Stimulated activated naive CD4-positive, alpha-beta T cell treated with Interleukin-2 at 50 U/mL for 16 hours (primary cell): ENCODE measurements around the gene RCOR2.
A peak's percentile ranks its signal among the peaks of the same experiment; 100 is the strongest.

Experiments
- DNase-seq: peaks from one replicate; lab custom pipeline; 2025; lab: John Stamatoyannopoulos, UW

RCOR2 gene

DNA sequence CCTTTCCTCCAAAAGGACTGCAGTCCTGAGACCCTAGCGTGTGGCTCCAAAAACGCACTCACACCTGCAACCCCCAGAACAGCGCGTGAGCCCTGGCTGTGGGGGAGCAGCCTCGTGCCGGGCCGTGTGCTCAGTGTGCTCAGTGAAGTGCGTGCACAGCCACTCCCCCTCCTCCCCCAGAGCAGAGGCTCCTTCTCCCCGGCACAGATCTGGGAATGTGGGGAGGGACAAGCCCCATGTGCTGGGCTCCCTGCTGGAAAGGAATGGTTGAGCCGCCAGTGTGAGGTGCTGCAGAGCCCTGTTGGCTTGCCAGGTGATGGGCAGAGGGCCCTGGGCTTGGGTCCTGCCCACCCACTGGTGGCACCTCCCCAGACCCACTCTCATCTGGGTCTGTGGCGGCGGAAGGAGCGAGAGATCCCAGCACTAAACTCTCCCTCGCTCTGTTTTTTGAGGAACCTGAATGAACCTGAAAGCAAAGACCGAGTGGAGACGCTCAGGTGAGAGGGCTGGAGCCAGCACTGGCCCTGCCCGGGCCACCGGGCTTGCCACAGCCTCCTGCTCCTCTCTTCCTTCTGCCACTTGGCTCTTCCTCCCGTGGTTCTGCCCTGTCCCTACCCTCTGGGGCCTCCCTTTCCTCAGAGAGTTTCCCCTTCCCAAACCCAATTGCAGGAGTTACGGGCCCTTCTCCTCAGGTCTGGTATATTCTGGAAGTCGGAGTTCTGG, 9.0 kb downstream of the RCOR2 start:
- DNase-seq: no peak

DNA sequence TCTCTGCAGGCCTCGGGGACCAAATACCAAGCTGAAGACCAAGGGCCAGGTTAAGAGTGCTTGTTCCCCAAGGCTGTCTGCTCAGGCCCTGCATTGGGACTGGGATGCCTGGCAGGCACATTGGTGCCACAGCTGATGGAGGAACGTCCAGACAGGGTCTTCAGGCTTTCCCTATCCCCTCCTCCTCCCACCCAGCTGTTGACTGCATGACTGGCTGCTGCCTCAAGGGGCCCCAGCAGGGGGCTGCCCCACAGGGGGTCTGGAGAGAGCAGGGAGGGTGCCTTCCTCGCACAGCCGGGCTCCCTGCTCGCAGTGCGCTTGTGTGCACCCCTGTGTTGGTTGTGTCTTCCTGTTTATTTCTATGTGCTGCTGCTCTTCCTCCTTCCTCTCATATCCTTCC, 9.9 kb downstream of the RCOR2 start:
- no peak for DNase-seq

DNA sequence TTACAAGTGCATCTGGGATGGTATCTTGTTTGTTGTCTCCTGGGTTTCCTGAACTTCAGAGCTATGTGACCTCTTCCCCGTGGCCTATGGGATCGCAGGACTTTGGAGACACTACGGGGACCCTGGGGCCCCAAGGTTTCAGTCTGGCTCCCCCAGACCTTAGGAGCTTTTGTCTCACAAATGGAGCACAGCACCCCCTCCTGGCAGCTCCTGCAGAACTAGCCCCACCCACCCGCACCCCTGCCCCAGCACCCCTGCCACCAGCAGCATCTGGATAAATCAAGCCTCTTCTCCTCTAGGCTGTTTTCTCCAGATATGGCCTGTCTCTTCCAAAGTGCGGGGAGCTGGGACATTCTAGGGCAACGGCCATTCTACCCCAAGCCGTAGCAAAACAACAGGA, 10.4 kb downstream of the RCOR2 start:
- DNase-seq: peak; percentile 38

DNA sequence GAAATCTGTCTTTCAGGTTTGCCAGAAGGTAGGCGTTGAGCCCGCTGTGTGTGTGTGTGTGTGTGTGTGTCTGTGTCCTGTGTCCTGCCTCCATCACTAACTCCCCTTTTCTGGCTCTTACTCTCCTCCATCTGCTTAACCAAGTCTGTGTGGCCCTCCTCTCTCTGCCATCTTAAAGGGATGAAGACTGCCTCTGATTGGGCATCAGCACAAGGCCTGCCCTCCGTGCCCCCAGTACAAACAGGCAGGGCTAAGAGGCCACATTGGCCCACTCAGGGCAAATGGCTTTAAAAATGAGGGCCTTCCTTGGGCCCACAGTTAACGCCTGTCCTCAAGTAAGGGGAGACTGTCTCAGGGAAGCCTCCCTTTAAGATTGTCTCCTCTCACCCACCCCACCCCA, 10.9 kb downstream of the RCOR2 start:
- DNase-seq: no peak

DNA sequence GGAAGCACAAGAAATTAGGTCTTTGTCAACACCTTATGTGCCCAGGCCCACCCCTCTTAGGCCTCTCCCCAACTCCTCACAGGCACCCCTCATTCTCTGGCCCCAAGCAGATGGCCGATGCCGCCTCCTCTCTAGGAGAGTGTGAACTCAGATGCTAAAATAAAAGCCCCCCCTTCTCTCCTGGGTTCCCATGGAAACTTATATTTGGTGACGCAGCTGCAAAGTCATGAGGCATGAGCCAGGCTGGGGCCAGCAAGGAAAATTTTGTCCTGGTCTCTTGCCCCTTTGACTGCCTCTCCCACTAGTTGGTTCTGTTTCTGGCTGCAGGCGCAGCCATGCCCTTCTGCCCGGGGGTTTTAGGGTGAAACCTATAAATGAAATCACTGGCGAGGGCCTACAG, 11.8 kb downstream of the RCOR2 start:
- no peak for DNase-seq

DNA sequence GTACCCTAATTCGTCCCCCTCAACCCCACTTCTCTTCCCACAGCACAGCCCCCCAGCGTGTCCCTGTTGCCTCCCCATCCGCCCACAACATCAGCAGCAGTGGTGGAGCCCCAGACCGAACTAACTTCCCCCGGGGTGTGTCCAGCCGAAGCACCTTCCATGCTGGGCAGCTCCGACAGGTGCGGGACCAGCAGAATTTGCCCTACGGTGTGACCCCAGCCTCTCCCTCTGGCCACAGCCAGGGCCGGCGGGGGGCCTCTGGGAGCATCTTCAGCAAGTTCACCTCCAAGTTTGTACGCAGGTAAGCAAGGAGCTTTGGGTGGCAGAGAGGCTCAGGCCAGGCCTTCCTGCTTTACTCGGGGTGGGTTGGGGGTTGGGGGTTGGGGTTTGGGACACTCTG, 12.2 kb downstream of the RCOR2 start:
- no peak for DNase-seq

DNA sequence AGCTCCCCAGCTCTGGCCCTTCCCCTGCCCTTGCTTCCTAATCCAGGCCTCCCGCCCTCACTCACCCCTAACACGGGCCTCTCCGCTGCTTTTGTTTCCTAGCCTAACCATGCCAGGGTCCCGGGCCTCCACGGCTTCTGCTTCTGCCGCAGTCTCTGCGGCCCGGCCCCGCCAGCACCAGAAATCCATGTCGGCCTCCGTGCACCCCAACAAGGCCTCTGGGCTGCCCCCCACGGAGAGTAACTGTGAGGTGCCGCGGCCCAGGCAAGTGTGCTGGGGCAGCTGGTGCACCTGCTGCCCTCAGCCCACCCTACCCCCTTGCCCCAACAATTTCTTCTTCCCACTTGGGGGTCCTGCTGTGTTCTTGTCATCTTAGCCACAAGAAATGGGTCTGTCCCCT, 13.1 kb downstream of the RCOR2 start:
- DNase-seq: no peak

DNA sequence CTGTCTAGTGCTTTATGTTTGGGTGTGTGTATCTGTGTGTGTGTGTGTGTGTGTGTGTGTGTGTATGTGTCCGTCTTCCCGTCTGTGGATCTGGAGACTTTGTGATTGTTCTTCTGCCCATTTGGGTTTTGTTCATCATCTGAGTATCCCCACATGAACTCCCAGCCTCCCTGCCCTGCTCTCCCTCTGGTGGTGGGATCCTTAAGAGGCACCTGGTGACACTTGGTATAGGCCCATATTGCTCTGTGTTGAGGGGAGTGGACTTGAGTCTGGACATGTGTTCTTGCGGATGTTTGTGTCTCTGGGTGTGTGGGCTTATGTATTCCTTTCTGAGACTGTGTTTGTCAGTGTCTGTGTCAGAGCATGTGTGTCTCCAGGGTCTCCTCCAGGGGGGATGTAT, 15.3 kb downstream of the RCOR2 start:
- no peak for DNase-seq

DNA sequence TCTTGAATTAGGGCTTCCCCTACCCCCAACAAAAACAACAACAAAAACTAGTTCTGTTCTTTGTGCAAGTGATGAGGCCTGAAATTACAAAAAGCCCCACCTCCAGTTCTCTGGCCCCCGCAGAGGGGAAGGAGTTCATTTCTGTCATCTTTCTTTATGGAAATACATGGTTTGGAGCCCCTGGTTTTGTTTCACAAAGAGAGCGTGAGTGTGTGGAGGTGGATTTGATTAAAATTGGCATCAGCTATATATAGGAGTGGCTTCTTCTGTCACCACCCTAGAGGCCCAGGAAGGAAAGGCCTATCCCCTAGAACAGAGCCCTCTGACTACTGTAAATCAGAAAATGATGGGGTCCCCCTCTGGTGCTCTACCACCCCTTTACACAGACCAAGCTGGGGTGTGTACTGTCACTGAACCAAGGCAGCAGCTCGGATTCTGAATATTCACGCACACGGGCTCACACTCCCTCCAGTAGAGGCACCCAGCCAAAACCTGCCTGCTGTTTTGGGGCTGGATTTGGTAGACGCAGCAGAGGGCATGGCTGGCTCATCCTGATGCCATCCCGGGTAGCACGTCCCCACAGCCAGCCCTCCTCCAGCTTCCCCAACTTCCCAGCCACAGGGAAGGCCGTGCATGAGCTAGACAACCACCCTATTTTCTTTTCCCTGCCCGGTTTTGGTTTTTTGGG, 19.4 kb downstream of the RCOR2 start:
- no peak for DNase-seq

DNA sequence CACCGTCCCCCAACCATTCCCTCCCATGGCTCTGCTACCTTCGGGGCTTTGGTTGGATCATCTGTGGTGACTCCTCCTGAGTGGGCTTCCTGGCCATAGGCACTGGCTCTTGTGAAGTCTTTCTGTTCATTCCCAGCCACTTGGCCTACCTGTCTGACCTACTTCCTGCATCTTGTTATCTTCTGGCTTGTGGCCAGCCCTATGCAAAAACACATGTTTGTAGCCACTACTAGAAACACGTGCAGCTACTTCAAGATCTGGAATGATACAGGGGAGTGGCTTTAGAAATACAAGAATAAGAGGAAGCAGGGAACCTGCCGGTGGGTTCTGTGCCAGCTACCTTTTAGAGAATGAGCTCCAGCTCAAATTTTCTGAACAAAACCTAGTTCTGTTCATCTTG, 20.9 kb downstream of the RCOR2 start:
- DNase-seq: no peak

DNA sequence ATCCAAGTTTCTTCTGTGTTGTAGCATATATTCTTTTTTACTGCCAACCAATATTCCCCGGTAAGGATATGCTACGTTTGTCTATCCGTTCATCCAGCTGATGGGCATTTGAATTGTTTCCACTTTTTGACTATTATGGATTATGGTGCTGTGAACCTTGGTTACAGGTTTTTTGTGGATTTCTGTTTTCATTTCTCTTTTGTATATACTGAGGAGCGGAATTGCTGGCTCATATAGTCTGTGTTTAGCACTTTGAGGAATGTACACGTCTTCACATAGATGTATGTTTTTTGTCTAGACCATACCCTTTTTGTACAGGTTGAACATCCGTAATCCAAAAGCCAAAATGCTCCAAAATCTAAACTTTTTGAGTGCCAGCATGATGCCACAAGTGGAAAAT, 23.6 kb downstream of the RCOR2 start:
- DNase-seq: no peak

DNA sequence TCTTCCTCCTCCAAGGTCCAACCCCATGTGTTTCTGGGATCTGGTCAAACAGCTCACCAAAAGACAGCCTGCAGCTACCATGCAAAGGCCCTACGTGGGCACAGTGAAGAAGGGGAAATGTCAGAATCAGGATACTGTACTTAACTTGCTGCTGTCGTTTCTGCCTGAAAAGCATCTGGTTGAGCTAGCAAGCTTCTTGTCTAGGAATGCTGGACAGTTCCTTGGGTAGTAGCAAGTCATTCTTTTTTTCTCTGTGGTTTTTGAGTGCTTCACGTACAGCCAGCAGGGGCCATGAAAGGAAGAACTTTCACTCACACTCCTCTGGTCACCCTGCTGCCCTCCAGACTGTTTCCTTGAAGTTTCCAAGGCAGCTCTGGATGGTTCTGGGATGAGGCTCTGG, 24.7 kb downstream of the RCOR2 start:
- no peak for DNase-seq

DNA sequence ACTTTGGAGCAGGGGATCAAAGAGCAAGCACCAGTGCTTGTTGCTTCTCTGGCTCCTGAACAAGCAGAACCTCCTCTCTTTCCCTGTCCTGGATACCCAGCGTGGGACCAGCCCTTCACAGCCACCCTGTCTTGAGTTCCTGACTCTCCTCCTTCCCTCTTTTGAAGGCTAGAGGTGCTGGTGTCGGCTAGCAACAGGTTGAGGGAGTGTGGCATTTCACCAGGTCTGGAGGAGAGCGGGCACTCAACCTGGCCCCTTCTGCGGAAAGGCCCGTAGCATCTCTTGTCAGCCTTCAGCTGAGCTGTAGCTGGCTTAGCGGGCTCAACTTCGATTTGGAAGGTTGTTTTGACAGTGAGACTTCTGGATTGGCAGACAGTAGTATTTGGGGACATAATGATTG, 26.6 kb downstream of the RCOR2 start:
- no peak for DNase-seq

DNA sequence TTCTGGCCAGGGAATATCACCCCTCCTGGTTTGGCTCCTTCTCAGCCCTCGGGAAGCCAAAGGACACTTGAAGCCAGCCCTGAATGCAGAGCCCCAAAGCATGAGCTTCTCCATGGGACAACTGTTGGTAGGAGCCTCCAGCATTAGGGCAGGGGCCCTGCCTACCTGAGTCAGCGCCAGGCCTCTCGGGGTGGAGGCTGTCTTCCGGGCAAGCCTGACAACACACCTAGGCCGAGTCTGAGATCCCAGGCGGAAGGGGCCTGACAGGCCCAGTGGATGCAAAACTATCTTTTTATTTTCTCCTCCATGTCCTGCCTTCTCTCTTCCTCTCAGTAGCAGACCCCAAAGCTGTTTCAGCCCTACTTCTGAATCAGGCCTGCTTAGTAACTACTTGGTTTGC, 27.6 kb downstream of the RCOR2 start:
- DNase-seq: no peak

DNA sequence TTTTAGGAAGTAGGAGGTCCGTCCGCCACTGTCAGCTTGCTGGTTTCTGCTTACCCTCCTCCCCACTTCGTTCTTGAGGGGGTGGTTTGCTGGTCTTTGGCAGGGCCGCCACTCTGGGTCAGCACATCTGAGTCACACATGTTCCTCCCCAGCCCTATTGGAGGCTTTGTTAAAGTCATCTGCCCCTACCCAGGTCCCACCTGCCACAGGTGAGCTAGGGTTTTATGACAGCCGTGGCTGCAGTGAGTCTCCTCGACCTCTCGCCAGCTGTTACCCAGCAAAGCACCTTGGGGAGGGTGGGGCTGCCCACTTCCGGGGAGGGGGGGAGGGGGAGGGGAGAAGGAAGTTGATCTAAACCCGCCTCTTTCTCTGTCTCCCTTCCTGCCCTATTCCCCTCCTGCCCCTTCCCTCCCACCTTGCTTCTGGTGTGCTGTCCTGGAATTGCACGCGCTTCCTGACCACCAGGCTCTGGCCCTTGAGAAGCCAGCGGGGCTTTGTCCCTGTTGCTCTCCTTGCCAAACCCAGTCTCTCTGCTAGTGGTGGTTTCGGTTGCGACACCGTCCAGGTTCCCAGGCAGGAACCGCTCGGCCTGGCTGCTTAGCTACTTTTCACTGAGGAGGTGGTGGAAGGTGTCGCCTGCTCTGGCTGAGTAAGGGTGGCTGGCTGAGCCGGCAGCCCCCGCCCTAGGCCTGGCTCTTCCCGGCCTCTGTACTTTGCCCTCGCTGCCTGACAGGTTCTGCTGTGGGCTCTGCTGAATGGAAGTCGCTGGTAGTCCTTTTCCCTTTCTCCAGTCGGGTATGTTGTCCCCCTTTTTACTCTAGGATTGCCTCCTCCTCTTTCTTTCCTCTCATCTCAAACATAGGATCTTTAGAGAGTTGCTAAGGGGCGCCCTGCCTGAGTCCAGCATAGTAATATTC, 28.5 kb downstream of the RCOR2 start:
- peak; percentile 65 for DNase-seq

DNA sequence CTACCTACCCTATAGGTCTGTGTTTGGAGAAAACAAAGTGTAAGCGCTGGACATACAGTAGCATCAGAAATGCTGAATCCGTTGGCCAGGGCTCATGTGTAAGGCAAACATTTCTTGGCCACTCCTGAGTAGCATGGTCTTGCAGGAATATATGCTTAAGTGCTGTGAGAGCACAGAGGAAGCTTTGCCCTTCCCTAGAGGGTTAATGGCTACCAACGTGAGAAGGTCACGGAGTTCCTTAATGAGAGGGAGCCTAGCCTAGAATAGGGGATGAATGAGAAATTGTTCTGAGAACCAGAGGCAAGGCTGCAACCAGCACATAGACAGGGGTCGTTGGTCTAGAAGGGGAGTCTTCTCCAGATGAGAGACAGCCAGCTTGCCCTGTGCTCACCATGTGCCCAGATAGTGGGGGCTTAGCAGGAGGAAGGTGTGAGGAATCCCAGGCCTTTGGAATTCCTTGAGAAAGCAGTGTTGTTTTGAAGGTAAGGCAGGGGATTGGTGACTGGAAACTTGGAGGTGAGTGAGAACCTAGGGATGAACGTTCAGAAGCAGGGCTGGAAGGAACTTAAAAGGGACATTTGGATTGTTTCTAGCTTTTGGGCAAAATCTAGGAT, 29.5 kb downstream of the RCOR2 start:
- no peak for DNase-seq

DNA sequence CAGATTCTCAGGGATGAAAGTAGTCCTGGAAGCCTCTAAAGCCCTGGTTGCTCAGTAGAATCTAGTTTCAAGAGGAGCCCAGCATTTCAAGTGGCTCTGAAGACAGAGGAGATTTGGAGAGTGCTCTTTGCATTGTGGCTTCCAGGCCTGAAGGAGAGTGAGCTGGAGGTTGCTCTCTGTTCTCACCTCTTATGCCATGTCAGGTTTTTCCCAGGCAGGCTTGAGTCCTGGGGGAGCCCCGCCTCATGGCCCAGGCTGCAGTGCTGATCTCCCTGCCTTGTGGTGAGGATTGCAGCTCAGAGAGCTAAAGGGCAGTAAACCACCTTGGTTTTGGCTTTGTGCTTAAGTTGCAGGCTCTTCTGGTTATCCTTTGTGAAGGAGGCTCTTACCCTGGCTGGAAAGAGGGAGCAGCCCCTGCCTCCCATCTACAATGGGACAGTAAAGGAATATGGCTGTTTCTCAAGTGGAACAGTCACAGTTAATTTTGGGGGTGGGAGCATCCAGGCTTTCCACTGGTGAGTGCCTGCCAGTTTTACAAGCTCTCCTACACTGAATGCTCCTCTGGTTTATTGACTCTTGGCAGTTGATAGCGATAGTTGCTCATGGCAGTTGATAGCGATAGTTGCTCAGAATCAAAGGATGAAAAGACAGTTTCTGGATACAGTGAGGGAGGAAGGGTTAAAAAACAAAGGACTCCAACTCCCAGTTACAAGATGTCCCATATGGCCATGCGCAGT, 32.6 kb downstream of the RCOR2 start:
- DNase-seq: no peak

DNA sequence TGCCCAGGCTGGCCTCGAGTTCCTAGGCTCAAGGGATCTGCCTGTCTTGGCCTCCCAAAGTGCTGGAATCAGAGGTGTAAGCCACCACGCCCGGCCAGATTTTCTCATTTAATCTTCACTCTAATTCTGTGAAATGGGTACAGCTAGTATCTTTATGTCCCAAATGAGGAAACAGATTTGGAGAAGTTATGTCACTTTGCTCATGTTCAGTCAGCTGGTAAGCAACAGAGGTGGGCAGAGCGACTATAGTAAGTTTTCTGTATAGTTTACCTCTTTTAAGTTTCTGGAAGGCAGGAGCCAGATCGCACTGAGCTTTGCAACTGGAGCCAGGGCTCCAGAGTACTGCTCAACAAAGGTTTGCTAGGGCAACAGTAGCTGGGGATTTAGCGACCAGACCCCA, 33.2 kb downstream of the RCOR2 start:
- no peak for DNase-seq

DNA sequence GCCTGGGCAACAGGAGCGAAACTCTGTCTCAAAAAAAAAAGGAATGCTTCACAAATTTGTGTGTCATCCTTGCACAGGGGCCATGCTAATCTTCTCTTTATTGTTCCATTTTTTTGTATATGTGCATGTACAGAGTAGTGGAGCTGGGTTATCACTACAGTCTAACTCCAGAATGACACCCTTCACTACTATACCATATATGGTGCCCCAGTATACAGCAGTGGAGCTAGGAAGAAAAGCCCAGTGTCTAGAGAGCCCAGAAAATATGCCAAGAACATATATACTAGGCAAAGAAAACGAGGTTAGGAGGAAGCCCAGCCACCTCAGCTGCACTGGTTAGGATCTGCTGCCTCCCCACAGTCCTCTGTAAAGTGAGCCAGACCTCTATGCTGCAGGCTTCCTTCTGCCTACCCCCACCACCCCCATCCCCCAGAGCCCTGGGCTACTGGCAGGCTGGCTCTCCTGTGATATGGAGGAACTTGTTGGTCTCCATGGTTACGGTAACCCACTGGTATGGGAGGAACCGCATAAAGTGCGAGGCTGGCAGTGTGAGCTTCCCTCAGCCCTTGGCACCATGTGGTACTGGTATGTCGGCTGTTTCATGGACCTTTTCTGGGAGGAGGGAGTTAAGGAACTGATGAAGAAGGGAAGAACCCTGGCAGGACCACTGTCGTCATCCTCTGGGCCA, 34.3 kb downstream of the RCOR2 start:
- no peak for DNase-seq

DNA sequence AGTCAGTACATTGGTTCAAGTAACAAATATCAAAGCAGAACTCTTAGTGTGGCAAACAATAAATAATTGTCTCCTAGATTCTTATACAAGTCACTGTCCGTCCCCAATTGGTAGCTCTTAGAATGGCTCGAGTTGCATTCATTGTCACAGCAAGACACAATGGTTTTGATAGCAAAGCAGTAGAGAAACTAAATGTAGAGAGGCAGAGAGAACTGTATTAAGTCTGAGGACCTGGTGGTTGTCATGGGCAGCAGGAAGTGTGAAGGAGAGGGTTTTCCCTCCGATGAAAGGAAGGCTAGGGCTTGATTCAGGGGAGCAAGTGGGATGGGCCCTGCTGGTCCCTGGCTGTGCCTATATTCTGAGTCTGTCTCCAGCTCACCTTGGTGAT, 36.6 kb downstream of the RCOR2 start:
- no peak for DNase-seq
